IMR-90 (cell line): ENCODE data around the gene ST14. TPM values are rescaled to one million over a fixed set of nuclear protein-coding genes. Genes with fewer than 3 reads are reported as not detected.

Experiments used
- ATAC-seq: fragments of 200-7000 bp; cut with Tn5 transposase; 2 replicates; pipeline ENCODE4 v1.9.1; 2020; ENCODE audit warnings: low read depth, mild to moderate bottlenecking, moderate library complexity
- BruUV-seq: library from RNA; stranded (reverse); fragments of 400-500 nt; replicated peaks from 2 replicates; lab custom pipeline; 2021; lab: Mats Ljungman, UMichigan
- CTCF ChIA-PET: fragments of 300-600 bp; formaldehyde crosslinking; extraction: SDS; loops from one replicate; lab custom pipeline; 2021; ENCODE audit warnings: antibody characterized with exemption; lab: Yijun Ruan, JAX
- POLR2A ChIA-PET: fragments of 300-600 bp; sonication (Branson Sonifier 250); formaldehyde crosslinking; loops from one replicate; lab custom pipeline; 2022; ENCODE audit warnings: antibody characterized with exemption; ENCODE audit not compliant: unreplicated experiment; lab: Charles Lee
- DNase-seq: peaks from one replicate; pipeline ENCODE4 v3.0.0; 2013
- H2AFZ ChIP-seq: replicated peaks from 2 replicates; pipeline ENCODE3; 2013; ENCODE audit warnings: low read length, mild to moderate bottlenecking; ENCODE audit not compliant: poor library complexity
- H2AK5ac ChIP-seq: 2 replicates; pipeline ENCODE4 v1.6.1; 2013; ENCODE audit warnings: low read depth, low read length, inconsistent platforms
- H2AK9ac ChIP-seq: replicated peaks from 2 replicates; pipeline ENCODE3; 2013; ENCODE audit warnings: mild to moderate bottlenecking, low read depth, low read length, moderate library complexity; ENCODE audit not compliant: poor library complexity
- H2BK120ac ChIP-seq: 2 replicates; pipeline ENCODE4 v1.6.1; 2013; ENCODE audit warnings: low read depth, low read length, inconsistent platforms
- H2BK15ac ChIP-seq: 3 replicates; pipeline ENCODE4 v1.6.1; 2013; ENCODE audit warnings: low read depth, low read length, inconsistent platforms
- H2BK20ac ChIP-seq: 2 replicates; pipeline ENCODE4 v1.6.1; 2013; ENCODE audit warnings: low read depth, mild to moderate bottlenecking, inconsistent platforms, low read length, moderate library complexity
- H2BK5ac ChIP-seq: 2 replicates; pipeline ENCODE4 v1.6.1; 2013; ENCODE audit warnings: mild to moderate bottlenecking, low read depth, low read length, inconsistent platforms; ENCODE audit not compliant: poor library complexity, severe bottlenecking
- H3K14ac ChIP-seq: replicated peaks from 2 replicates; pipeline ENCODE4 v1.6.1; 2013; ENCODE audit warnings: low read depth, low read length, inconsistent platforms
- H3K18ac ChIP-seq: 2 replicates; pipeline ENCODE4 v1.6.1; 2013; ENCODE audit warnings: low read depth, low read length, control low read depth
- H3K23ac ChIP-seq: 2 replicates; pipeline ENCODE4 v1.6.1; 2013; ENCODE audit warnings: low read depth, low read length, inconsistent platforms
- H3K27ac ChIP-seq: 2 replicates; pipeline ENCODE4 v1.5.1; 2013; ENCODE audit warnings: mild to moderate bottlenecking, control low read depth, low read length; ENCODE audit not compliant: insufficient read depth
- H3K27me3 ChIP-seq: 2 replicates; pipeline ENCODE4 v1.6.1; 2013; ENCODE audit warnings: low read length; ENCODE audit not compliant: control insufficient read depth, insufficient read depth
- H3K36me3 ChIP-seq: 2 replicates; pipeline ENCODE4 v1.6.1; 2013; ENCODE audit warnings: low read length, mixed read lengths; ENCODE audit not compliant: control insufficient read depth, insufficient read depth
- H3K4ac ChIP-seq: 2 replicates; pipeline ENCODE4 v1.6.1; 2013; ENCODE audit warnings: low read depth, low read length, inconsistent platforms
- H3K4me1 ChIP-seq: 2 replicates; pipeline ENCODE4 v1.6.1; 2013; ENCODE audit warnings: low read length, mixed read lengths; ENCODE audit not compliant: control insufficient read depth, insufficient read depth
- H3K4me2 ChIP-seq: 2 replicates; pipeline ENCODE4 v1.6.1; 2013; ENCODE audit warnings: low read depth, mild to moderate bottlenecking, control low read depth, low read length, moderate library complexity
- H3K4me3 ChIP-seq: 2 replicates; pipeline ENCODE4 v1.5.1; 2013; ENCODE audit warnings: low read depth, mild to moderate bottlenecking, control low read depth, low read length, moderate library complexity; ENCODE audit not compliant: insufficient read depth
- H3K56ac ChIP-seq: 2 replicates; pipeline ENCODE4 v1.6.1; 2013; ENCODE audit warnings: low read length, inconsistent platforms; ENCODE audit not compliant: insufficient read depth; ENCODE audit errors: extremely low read depth
- H3K79me1 ChIP-seq, 2 experiments: 2 replicates each; pipeline ENCODE4 v1.6.1; 2013; ENCODE audit warnings: low read length in 2 of 2, inconsistent platforms in 1 of 2, low read depth in 1 of 2
- H3K9ac ChIP-seq: 2 replicates; pipeline ENCODE4 v1.6.1; 2013; ENCODE audit warnings: low read depth, low read length, control low read depth
- H3K9me1 ChIP-seq: 2 replicates; pipeline ENCODE4 v1.6.1; 2013; ENCODE audit warnings: low read length, inconsistent platforms; ENCODE audit not compliant: insufficient read depth
- H3K9me3 ChIP-seq: 2 replicates; pipeline ENCODE4 v1.6.1; 2013; ENCODE audit warnings: low read length; ENCODE audit not compliant: control insufficient read depth, insufficient read depth
- H4K20me1 ChIP-seq: 2 replicates; pipeline ENCODE4 v1.6.1; 2013; ENCODE audit warnings: low read length, inconsistent platforms; ENCODE audit not compliant: insufficient read depth
- H4K5ac ChIP-seq: 2 replicates; pipeline ENCODE4 v1.6.1; 2013; ENCODE audit warnings: mild to moderate bottlenecking, low read depth, low read length, control low read depth
- H4K8ac ChIP-seq, 2 experiments: 2 replicates each; pipeline ENCODE4 v1.6.1; 2013; ENCODE audit warnings: low read depth in 2 of 2, low read length in 2 of 2, control low read depth in 1 of 2, inconsistent platforms in 1 of 2
- H4K91ac ChIP-seq: 2 replicates; pipeline ENCODE4 v1.6.1; 2013; ENCODE audit warnings: low read depth, low read length, inconsistent platforms; ENCODE audit not compliant: insufficient read depth
- BHLHE40 ChIP-seq: fragments of 150-350 bp; IDR thresholded peaks from 2 replicates; pipeline ENCODE4 v1.6.1; 2016; ENCODE audit warnings: mild to moderate bottlenecking, low read depth, low read length
- CTCF ChIP-seq: conservative IDR thresholded peaks from 2 replicates; pipeline ENCODE4 v1.5.1; 2012; ENCODE audit warnings: mild to moderate bottlenecking, low read depth, low read length, improper control_type of control experiment
- ELK1 ChIP-seq: fragments of 150-350 bp; IDR thresholded peaks from 2 replicates; pipeline ENCODE4 v1.6.1; 2016; ENCODE audit warnings: low read depth, mild to moderate bottlenecking, low read length, moderate library complexity, borderline replicate concordance
- MXI1 ChIP-seq: IDR thresholded peaks from 2 replicates; pipeline ENCODE4 v1.6.1; 2012; ENCODE audit warnings: low read depth, mild to moderate bottlenecking, low read length, moderate library complexity, borderline replicate concordance
- SMC3 ChIP-seq: fragments of 150-350 bp; IDR thresholded peaks from 2 replicates; pipeline ENCODE4 v1.6.1; 2016; ENCODE audit warnings: low read depth, mild to moderate bottlenecking, antibody characterized with exemption, low read length, moderate library complexity
- WGBS, 2 experiments: methylation state at CpG; one replicate each; pipeline versions ENCODE4 v1.1.5 to v1.1.7; 2013; ENCODE audit warnings: missing lambda C conversion rate in 2 of 2; ENCODE audit not compliant: insufficient read length in 1 of 2; ENCODE audit errors: extremely low coverage in 2 of 2; 5-methylcytosine and 5-hydroxymethylcytosine counted together
- dilution Hi-C: fragments of 300-500 bp; cut with HindIII; formaldehyde crosslinking; loops from one replicate; pipeline ENCODE4 v1.14.3; 2018; ENCODE audit warnings: low sequenced_read_pairs; ENCODE audit not compliant: unreplicated experiment
- in situ Hi-C: fragments of 300-500 bp; cut with MboI; formaldehyde crosslinking; loops from 3 replicates; pipeline ENCODE4 v1.14.3; 2019; ENCODE audit warnings: low sequenced_read_pairs, inconsistent platforms, mixed read lengths
- intact Hi-C: fragments of 100-400 bp; cut with micrococcal nuclease; formaldehyde crosslinking; loops from 2 replicates; pipeline ENCODE4 v1.10.0; 2022
- polyA plus RNA-seq, 3 experiments: library from polyadenylated mRNA; depleted of rRNA; stranded (reverse); fragments of >200 nt; gene quantifications; 2 replicates each; pipeline ENCODE4 v1.2.3, GENCODE V29; 2012; ENCODE audit warnings: low replicate concordance in 1 of 3
- total RNA-seq: library from RNA; depleted of rRNA; stranded (reverse); fragments of >200 nt; gene quantifications from 2 replicates; pipeline ENCODE4 v1.2.3, GENCODE V29; 2012

ST14 gene
- total and polyA plus RNA-seq, 2 of the 4 experiments (the other 2 are of a cell fraction), result not detected

GRCh38 chr11:130241713-130242112, 82.1 kb downstream of the ST14 start:
- Histone ChIP-seq H2BK5ac (no peak overlapping the region), H3K56ac (no peak overlapping the region), H4K91ac (no peak overlapping the region), H3K4me3 (no peak overlapping the region), H3K9me3 (no peaks in the 10 kb centered on the region), H3K4ac (no peak overlapping the region), H4K8ac (no peak overlapping the region), H3K4me2 (no peak overlapping the region), H3K36me3 (peaks cover 4% of the 10 kb centered on the region), H3K4me1 (peaks cover 7% of the 10 kb centered on the region), H2BK15ac (no peak overlapping the region), H2BK20ac (no peak overlapping the region), H3K9me1 (no peaks in the 10 kb centered on the region), H3K27ac (no peak overlapping the region), H3K9ac (no peak overlapping the region), H3K79me1 (peaks cover 5 to 15% of the 10 kb centered on the region in 2 experiments; a peak in 1 of 4 replicates), H3K27me3 (no peaks in the 10 kb centered on the region), H2BK120ac (no peak overlapping the region), H3K18ac (no peak overlapping the region), H3K23ac (no peak overlapping the region), H2AK9ac (no peak overlapping the region), H4K20me1 (peaks cover 4% of the 10 kb centered on the region; the same call in 1 of the 2 replicates), H4K5ac (no peak overlapping the region), H2AK5ac (no peak overlapping the region), H3K14ac (no peak overlapping the region), H2AFZ (no peak overlapping the region)
- ChIA-PET POLR2A (interaction anchor here (0.6 kb wide), 1 partner anchor 73 kb away, joined by 8 read pairs; the partner anchor contains the start of gene ZBTB44), CTCF (no interaction called here)
- intact Hi-C loops (no loop called here), in situ Hi-C loops (no loop called here), dilution Hi-C loops (no loop called here)
- no TSS peak for BruUV-seq
- DNase-seq (no peak), ATAC-seq (no peak)
- TF ChIP-seq MXI1, result no peak
- 0 out of 2 replicates have a peak, but pooled peaks have one; percentile 4 for TF ChIP-seq CTCF
- TF ChIP-seq BHLHE40, result no peak
- no peak for TF ChIP-seq ELK1
- TF ChIP-seq SMC3, result no peak
- no CpG with 5 or more reads among the region's 2 CpGs for WGBS, 2 experiments
